Stimulated activated naive CD8-positive, alpha-beta T cell treated with anti-CD3 and anti-CD28 coated beads, Interleukin-15, Interleukin-2, amounts not matched to agents 100 ng/mL and 50 ng/mL, for 24 hours (primary cell): ENCODE measurements around the gene MECP2.
"Not testable (repeated sequence)": the region's sequence is repeated elsewhere in the genome, so short reads cannot be mapped to it uniquely, and the experiment has no call there.

Source experiments
- H3K27ac Mint-ChIP-seq: one replicate; pipeline ENCODE4 v1.8.0; 2021; ENCODE audit warnings: mild to moderate bottlenecking, mixed read lengths
- H3K27me3 Mint-ChIP-seq: one replicate; pipeline ENCODE4 v1.8.0; 2021; ENCODE audit warnings: mixed read lengths
- H3K36me3 Mint-ChIP-seq: one replicate; pipeline ENCODE4 v1.8.0; 2021; ENCODE audit warnings: low read depth, mixed read lengths
- H3K4me1 Mint-ChIP-seq: one replicate; pipeline ENCODE4 v1.8.0; 2021; ENCODE audit warnings: low read depth, mixed read lengths
- H3K4me3 Mint-ChIP-seq: one replicate; pipeline ENCODE4 v1.8.0; 2021; ENCODE audit warnings: mild to moderate bottlenecking, mixed read lengths
- H3K9me3 Mint-ChIP-seq: one replicate; pipeline ENCODE4 v1.8.0; 2021; ENCODE audit warnings: mixed read lengths

The MECP2 gene

GRCh38 chrX:153999359-154000037 lies 98.0 kb downstream of the MECP2 start:
- Mint-ChIP-seq H3K9me3 (no peaks in the 10 kb centered on the region), H3K4me1 (peaks cover 17% of the 10 kb centered on the region), H3K36me3 (peaks cover 4% of the 10 kb centered on the region), H3K27me3 (no peaks in the 10 kb centered on the region), H3K4me3 (no peak overlapping the region), H3K27ac (no peak overlapping the region)

- Mint-ChIP-seq H3K27me3 (no peaks in the 10 kb centered on the region), H3K4me1 (peaks cover 6% of the 10 kb centered on the region), H3K9me3 (no peaks in the 10 kb centered on the region), H3K27ac (no peak overlapping the region), H3K36me3 (no peaks in the 10 kb centered on the region), H3K4me3 (no peak overlapping the region)
Measured at GRCh38 chrX:153995504-153995903, 102.0 kb downstream of the MECP2 start.

DNA sequence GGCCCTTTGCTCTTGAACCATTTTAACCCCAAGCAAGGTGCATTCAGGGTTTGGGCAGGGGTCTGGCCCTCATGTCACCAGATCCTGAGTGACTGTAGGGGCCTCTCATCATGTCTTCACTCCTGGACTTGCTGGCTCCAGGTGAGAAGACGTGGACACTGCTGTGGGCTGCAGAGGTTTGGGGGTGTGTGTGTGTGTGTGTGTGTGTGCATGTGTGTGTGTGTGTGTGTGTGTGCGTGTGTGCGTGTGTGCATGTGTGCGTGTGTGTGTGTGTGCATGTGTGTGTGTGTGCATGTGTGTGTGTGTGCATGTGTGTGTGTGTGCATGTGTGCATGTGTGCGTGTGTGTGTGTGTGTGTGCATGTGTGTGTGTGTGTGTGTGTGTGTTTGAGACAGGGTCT lies 103.1 kb downstream of the MECP2 start:
- H3K27ac Mint-ChIP-seq, H3K27me3 Mint-ChIP-seq, H3K4me3 Mint-ChIP-seq, H3K36me3 Mint-ChIP-seq, H3K9me3 Mint-ChIP-seq: not testable (repeated sequence)
- peaks cover 16% of the 10 kb centered on the region for H3K4me1 Mint-ChIP-seq

GRCh38 chrX:153993978-153994377 lies 103.5 kb downstream of the MECP2 start:
- H3K27me3 Mint-ChIP-seq: no peaks in the 10 kb centered on the region
- H3K9me3 Mint-ChIP-seq: no peaks in the 10 kb centered on the region
- no peak overlapping the region for H3K4me3 Mint-ChIP-seq
- no peaks in the 10 kb centered on the region for H3K36me3 Mint-ChIP-seq
- H3K4me1 Mint-ChIP-seq: peaks cover 17% of the 10 kb centered on the region
- no peak overlapping the region for H3K27ac Mint-ChIP-seq

DNA sequence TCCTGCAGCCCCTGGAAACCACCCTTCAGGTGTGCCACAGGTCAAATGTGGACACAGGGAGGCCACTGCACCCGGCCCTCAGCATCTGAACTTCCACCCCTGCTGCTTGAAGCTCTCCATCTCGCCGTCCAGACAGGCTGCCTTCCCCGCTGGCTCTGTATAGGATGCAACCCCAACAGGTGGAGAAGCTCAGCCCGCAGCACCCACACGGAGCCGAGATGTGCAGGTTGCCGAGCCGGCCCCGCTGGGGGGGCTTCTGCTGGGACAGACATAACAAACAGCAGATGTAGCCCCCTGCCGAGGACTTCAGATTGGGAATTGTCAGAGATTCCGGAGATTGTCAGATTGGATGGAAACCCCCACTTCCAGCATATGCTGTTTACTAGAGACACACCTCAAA lies 104.4 kb downstream of the MECP2 start:
- H3K9me3 Mint-ChIP-seq: no peaks in the 10 kb centered on the region
- H3K4me3 Mint-ChIP-seq: no peak overlapping the region
- H3K27ac Mint-ChIP-seq: no peak overlapping the region
- H3K36me3 Mint-ChIP-seq: no peaks in the 10 kb centered on the region
- peaks cover 20% of the 10 kb centered on the region for H3K4me1 Mint-ChIP-seq
- no peaks in the 10 kb centered on the region for H3K27me3 Mint-ChIP-seq

GRCh38 chrX:153992180-153992579 lies 105.3 kb downstream of the MECP2 start:
- Mint-ChIP-seq H3K27ac (no peak overlapping the region), H3K4me3 (no peak overlapping the region), H3K9me3 (no peaks in the 10 kb centered on the region)

DNA sequence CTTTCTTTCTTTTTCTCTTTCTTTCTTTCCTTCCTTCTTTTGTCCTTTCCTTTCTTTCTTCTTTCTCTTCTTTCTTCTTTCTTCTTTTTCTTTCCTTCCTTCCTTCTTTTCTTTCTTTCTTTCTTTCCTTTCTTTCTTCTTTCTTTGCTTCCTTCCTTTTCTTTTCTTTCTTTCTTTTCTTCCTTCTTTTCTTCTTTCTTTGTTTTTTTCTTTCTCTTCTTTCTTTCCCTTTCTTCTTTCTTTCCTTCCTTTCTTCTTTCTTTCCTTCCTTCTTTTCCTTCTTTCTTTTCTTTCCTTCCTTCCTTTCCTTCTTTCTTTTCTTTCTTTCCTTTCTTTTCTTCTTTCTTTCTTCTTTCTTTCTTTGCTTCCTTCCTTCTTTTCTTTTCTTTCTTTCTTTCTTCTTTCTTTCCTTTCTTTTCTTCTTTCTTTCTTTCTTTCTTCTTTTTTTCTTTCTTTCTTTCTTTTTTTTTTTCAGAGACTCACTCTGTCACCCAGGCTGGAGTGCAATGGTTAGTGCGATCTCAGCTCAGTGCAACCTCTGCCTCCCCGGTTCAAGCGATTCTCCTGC lies 106.4 kb downstream of the MECP2 start:
- Mint-ChIP-seq H3K27ac (peak overlapping the region; percentile 45), H3K27me3 (no peaks in the 10 kb centered on the region), H3K4me3 (no peak overlapping the region), H3K9me3 (no peaks in the 10 kb centered on the region), H3K36me3 (no peaks in the 10 kb centered on the region), H3K4me1 (peaks cover 20% of the 10 kb centered on the region)

More at GRCh38 chrX:153992180-153992579, 105.3 kb downstream of the MECP2 start:
- peaks cover 20% of the 10 kb centered on the region for H3K4me1 Mint-ChIP-seq
- H3K27me3 Mint-ChIP-seq: no peaks in the 10 kb centered on the region
- H3K36me3 Mint-ChIP-seq: no peaks in the 10 kb centered on the region

GRCh38 chrX:153989973-153990655 lies 107.4 kb downstream of the MECP2 start:
- Mint-ChIP-seq H3K4me1 (peaks cover 21% of the 10 kb centered on the region), H3K9me3 (no peaks in the 10 kb centered on the region), H3K4me3 (peak overlapping the region; percentile 51), H3K27ac (peak overlapping the region; percentile 91), H3K36me3 (no peaks in the 10 kb centered on the region), H3K27me3 (no peaks in the 10 kb centered on the region)

DNA sequence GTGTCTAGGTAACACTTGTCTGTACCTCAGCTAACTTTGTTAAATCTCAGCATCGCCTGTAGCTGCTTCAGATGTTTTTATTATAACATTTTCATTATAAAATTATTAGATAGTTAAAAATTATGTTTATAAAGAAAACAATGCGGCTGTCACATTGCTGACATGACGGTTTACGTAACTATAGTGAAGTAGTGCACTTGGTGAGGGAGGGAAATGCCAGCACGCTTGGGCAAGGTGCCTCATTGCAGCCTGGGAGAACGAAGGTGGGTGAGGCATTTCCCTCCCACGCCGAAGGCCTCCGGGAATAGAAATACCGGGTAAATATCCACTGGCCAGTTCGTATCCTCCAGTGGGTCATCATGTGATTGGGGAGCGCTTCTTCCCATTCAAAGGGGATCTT lies 109.0 kb downstream of the MECP2 start:
- Mint-ChIP-seq H3K9me3 (no peaks in the 10 kb centered on the region), H3K27ac (no peak overlapping the region), H3K4me3 (no peak overlapping the region), H3K4me1 (peaks cover 35% of the 10 kb centered on the region), H3K27me3 (no peaks in the 10 kb centered on the region), H3K36me3 (no peaks in the 10 kb centered on the region)

DNA sequence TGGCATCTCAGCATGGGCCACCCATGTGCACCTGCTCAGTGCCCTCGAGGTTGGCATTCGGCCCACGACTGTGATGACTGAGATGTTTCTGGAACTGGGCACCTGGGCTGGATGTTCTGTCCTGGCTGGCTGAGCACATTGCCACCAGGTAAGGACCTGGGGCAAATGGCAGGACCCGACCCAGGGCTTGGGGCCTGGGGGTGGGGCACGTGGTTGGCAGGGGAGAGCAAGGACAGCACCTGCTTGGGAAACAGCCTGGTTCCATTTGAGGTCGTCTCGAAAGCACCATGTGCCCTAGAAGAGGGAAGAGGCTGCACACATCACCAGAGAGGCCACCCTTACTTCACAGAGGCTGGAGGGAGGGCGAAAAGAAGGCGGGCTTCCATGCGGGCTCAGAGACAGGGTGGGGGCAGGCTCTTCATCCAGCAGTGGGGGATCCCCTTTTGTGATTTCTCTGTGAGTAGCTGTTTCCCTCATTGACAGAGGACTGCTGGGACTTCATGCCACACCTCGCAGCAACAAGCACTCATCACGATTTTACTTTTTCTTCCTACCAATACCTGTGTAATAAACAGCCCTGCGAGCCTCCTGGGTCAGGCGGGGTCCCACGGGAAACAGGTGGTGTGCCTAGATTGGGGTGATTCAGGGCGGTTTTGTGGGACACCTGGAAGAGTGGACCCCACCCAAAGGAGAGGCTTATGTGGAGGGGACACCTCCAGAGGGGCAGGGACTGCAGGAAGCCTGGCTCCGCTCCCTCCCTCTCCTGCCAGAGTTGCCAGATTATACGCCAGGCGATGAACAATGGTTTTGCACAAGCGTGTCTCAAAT lies 113.0 kb downstream of the MECP2 start:
- Mint-ChIP-seq H3K27me3 (no peaks in the 10 kb centered on the region), H3K4me3 (peak overlapping the region; percentile 81), H3K27ac (peak overlapping the region; percentile 98), H3K36me3 (no peaks in the 10 kb centered on the region), H3K4me1 (peaks cover 56% of the 10 kb centered on the region), H3K9me3 (no peaks in the 10 kb centered on the region)

GRCh38 chrX:153983321-153983801 lies 114.2 kb downstream of the MECP2 start:
- H3K9me3 Mint-ChIP-seq: no peaks in the 10 kb centered on the region
- no peaks in the 10 kb centered on the region for H3K36me3 Mint-ChIP-seq
- H3K27ac Mint-ChIP-seq: peak overlapping the region; percentile 85
- no peaks in the 10 kb centered on the region for H3K27me3 Mint-ChIP-seq
- peaks cover 52% of the 10 kb centered on the region for H3K4me1 Mint-ChIP-seq
- H3K4me3 Mint-ChIP-seq: peak overlapping the region; percentile 43

- H3K27me3 Mint-ChIP-seq: no peaks in the 10 kb centered on the region
- peak overlapping the region; percentile 52 for H3K4me3 Mint-ChIP-seq
- peak overlapping the region; percentile 85 for H3K27ac Mint-ChIP-seq
- no peaks in the 10 kb centered on the region for H3K36me3 Mint-ChIP-seq
- no peaks in the 10 kb centered on the region for H3K9me3 Mint-ChIP-seq
- peaks cover 50% of the 10 kb centered on the region for H3K4me1 Mint-ChIP-seq
Measured at GRCh38 chrX:153981771-153982533, 115.6 kb downstream of the MECP2 start.

GRCh38 chrX:153981231-153981630 lies 116.3 kb downstream of the MECP2 start:
- H3K36me3 Mint-ChIP-seq: no peaks in the 10 kb centered on the region
- peak overlapping the region; percentile 52 for H3K4me3 Mint-ChIP-seq
- H3K27ac Mint-ChIP-seq: peak overlapping the region; percentile 84
- H3K27me3 Mint-ChIP-seq: no peaks in the 10 kb centered on the region
- peaks cover 50% of the 10 kb centered on the region for H3K4me1 Mint-ChIP-seq
- H3K9me3 Mint-ChIP-seq: no peaks in the 10 kb centered on the region

DNA sequence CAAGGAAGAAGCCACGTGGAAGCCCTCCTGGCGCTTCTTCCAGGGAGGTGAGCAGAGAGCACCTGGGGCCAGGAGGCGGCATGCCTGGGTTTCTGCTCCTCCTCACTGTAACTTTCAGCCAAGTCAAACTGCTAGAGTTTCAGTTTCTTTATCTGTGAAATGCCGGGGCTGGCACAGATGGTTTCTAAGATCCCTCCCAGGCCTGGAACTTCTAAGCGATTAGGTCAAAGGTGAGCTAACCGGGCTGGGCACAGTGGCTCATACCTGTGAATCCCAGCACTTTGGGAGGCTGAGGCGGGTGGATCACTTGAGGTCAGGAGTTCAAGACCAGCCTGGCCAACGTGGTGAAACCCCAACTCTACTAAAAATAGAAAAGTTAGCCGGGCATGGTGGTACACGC lies 117.1 kb downstream of the MECP2 start:
- Mint-ChIP-seq H3K27ac (peak overlapping the region; percentile 88), H3K4me1 (peaks cover 52% of the 10 kb centered on the region), H3K4me3 (peak overlapping the region; percentile 57)
- not testable (repeated sequence) for H3K9me3 Mint-ChIP-seq, H3K36me3 Mint-ChIP-seq, H3K27me3 Mint-ChIP-seq
